Measurements from ENCODE around the gene FBXO3.

The FBXO3 gene

DNA sequence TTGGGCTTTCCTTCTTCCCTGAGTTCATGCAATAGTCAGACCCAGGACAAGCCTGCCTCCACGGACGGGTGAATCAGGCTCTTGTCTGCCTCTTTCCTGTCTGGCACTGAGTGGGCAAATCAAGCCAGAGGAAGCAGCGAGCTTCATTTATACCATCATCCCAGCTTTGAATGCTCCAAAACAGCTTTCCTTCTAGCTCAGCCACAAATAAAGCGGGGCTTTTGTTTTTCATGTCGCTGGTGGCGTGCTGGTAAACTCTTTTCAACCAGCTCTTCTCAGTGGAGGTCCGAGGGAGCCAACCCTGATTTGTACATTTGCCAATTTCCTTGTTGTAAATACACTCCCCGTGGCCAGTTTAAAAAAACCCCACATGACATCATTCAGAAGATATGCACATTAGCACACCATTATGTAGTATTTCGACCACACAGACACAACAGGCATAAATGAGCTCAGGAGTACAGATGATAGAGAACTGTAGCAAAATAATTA is 82.3 kb downstream of the FBXO3 start:
- DNase-seq (ENCODE audit: low read depth): peak; percentile 56
- H3K4me3 ChIP-seq (ENCODE audit: low read depth, low read length): no peak overlapping the region
- TF ChIP-seq, protein P1, sequence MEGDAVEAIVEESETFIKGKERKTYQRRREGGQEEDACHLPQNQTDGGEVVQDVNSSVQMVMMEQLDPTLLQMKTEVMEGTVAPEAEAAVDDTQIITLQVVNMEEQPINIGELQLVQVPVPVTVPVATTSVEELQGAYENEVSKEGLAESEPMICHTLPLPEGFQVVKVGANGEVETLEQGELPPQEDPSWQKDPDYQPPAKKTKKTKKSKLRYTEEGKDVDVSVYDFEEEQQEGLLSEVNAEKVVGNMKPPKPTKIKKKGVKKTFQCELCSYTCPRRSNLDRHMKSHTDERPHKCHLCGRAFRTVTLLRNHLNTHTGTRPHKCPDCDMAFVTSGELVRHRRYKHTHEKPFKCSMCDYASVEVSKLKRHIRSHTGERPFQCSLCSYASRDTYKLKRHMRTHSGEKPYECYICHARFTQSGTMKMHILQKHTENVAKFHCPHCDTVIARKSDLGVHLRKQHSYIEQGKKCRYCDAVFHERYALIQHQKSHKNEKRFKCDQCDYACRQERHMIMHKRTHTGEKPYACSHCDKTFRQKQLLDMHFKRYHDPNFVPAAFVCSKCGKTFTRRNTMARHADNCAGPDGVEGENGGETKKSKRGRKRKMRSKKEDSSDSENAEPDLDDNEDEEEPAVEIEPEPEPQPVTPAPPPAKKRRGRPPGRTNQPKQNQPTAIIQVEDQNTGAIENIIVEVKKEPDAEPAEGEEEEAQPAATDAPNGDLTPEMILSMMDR (IDR thresholded peaks at IDR 0.05; ENCODE audit: insufficient read depth, low read depth, low read length, missing control alignments): no peak

DNA sequence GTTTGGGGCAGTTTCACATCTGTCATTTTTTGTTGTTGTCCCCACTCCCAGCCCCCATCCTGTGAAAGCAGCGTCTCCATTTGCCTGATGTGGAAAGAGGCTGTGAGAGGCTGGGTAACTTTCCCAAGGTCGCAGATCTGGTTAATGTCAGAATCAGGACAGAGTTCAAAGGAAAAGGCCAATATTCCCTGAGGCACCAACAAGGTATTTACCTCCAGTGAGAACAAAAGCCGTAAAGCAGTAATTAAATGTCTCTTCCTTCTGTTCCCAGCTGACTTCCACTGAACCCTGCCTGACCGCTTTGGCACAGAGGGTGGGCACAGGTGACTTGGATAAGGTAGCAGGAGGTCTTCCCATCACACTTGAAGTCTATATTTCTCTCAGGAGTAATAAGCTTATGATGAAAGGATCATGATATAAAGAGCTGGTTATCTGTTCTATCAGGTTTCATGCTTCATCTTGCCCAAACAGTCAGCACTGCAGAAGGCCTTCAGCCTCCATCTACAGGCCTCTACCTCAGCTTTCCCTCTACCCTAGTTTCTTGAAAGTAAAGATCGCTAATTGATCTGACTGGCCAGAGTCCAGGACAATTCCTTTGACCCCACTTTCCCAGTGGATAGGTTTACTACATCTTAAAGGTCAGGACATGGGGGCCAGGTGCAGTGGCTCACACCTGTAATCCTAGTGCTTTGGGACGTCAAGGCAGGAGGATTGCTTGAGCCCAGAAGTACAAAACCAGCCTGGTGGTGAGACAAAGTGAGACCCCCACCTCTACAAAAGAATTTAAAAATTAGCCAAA is 83.1 kb downstream of the FBXO3 start:
- H3K4me3 ChIP-seq (ENCODE audit: low read depth, low read length): no peak overlapping the region
- TF ChIP-seq, protein P1 (IDR thresholded peaks at IDR 0.05; ENCODE audit: insufficient read depth, low read depth, low read length, missing control alignments): no peak
- no peak for DNase-seq (ENCODE audit: low read depth)
